ENCODE data around the gene TMCO4. TPM values are rescaled to one million over a fixed set of nuclear protein-coding genes. Genes with fewer than 3 reads are reported as not detected.

TMCO4 gene
- total and polyA plus RNA-seq, 2 donors (not counting 3 experiments of a cell fraction or from before 2014, with no cell fraction given) = 7.6 to 10.3 TPM

- no peaks in the 10 kb centered on the region for H3K9me1 ChIP-seq (replicated peaks; ENCODE audit: control insufficient read depth, extremely low read depth, insufficient read depth, low read length)
- no peak for TF ChIP-seq EZH2 (IDR thresholded peaks at IDR 0.05; ENCODE audit: borderline replicate concordance, low read depth, low read length, severe bottlenecking)
- TF ChIP-seq MAX (IDR thresholded peaks at IDR 0.05; ENCODE audit: insufficient read depth, insufficient read length) = no peak
- TF ChIP-seq CTCF (IDR thresholded peaks at IDR 0.05; ENCODE audit: extremely low read depth in 1 of 2, insufficient read depth in 1 of 2, low read depth in 1 of 2, low read length in 2 of 2) = no peak
- TF ChIP-seq MYC (IDR thresholded peaks at IDR 0.05; ENCODE audit: low read depth, low read length) = no peak
- no peak for TF ChIP-seq GATA2 (IDR thresholded peaks at IDR 0.05; ENCODE audit: insufficient read depth, insufficient read length, low read depth, low read length)
- no peak for TF ChIP-seq POLR2AphosphoS5 (IDR thresholded peaks at IDR 0.05; ENCODE audit: insufficient read depth, low read depth, low read length)
- TF ChIP-seq POLR2A (IDR thresholded peaks at IDR 0.05; ENCODE audit: low read depth, low read length) = no peak
- no peak for TF ChIP-seq JUN (IDR thresholded peaks at IDR 0.05; ENCODE audit: borderline replicate concordance, insufficient read depth, insufficient read length, low read depth)
- TF ChIP-seq FOS (IDR thresholded peaks at IDR 0.05; ENCODE audit: borderline replicate concordance, insufficient read depth, low read length) = no peak
- H3K4me3 ChIP-seq (replicated peaks in 1 of 3; ENCODE audit: insufficient read depth in 1 of 3, low read depth in 1 of 3, low read length in 3 of 3) = no peak overlapping the region
- no peaks in the 10 kb centered on the region for H3K4me1 ChIP-seq (ENCODE audit: control insufficient read depth, extremely low read depth, insufficient read depth, low read length)
- no peaks in the 10 kb centered on the region for H3K79me2 ChIP-seq (ENCODE audit: control insufficient read depth, insufficient read depth, low read length)
- H3K36me3 ChIP-seq (ENCODE audit: control insufficient read depth in 2 of 2, extremely low read depth in 1 of 2, insufficient read depth in 2 of 2, low read length in 2 of 2) = no peaks in the 10 kb centered on the region
- H3K4me2 ChIP-seq (ENCODE audit: insufficient read depth, low read length) = no peak overlapping the region
- H4K20me1 ChIP-seq (replicated peaks; ENCODE audit: control insufficient read depth, extremely low read depth, insufficient read depth, low read length) = no peaks in the 10 kb centered on the region
- ChIA-PET CTCF (no interaction called here), POLR2A (no interaction called here)
- H3K9me3 ChIP-seq (replicated peaks; ENCODE audit: control insufficient read depth, insufficient read depth, low read length) = no peaks in the 10 kb centered on the region
- dilution Hi-C loops (cut with MboI; ENCODE audit: extremely low pct_ligation_motif_present, low sequenced_read_pairs) (no loop called here), intact Hi-C loops (cut with micrococcal nuclease) (no loop called here)
- no peak for DNase-seq (ENCODE audit: low read depth, low spot score)
- H3K27me3 ChIP-seq (ENCODE audit: control insufficient read depth in 2 of 2, insufficient read depth in 2 of 2, low read length in 2 of 2) = no peaks in the 10 kb centered on the region
- H2AFZ ChIP-seq (ENCODE audit: low read depth, low read length) = no peak overlapping the region
- no peak overlapping the region for H3K27ac ChIP-seq (ENCODE audit: insufficient read depth, low read depth, low read length)
- no TSS peak for BruUV-seq (replicated peaks)
- FAIRE-seq = no peak
- H3K9ac ChIP-seq (replicated peaks; ENCODE audit: extremely low read depth, insufficient read depth, low read length) = no peak overlapping the region
Observed at GRCh38 chr1:19710825-19711611, 88.7 kb downstream of the TMCO4 start.
